Transverse colon (tissue), 3 donors: Measurements from ENCODE around the gene TMTC2.

Source experiments
- CTCF ChIP-seq, 5 experiments: fragments of 200-600 bp in 3 of 5; fragments of 450-650 bp in 2 of 5; sonication (generic) in 3 of 5; IDR thresholded peaks; 1 replicate in 2 of 5; 2 replicates in 3 of 5; pipeline ENCODE4 v1.5.1; 2016 to 2017; ENCODE audit warnings: antibody characterized with exemption in 5 of 5, inconsistent platforms in 3 of 5, mild to moderate bottlenecking in 2 of 5, moderate library complexity in 1 of 5
- POLR2A ChIP-seq: fragments of 450-650 bp; IDR thresholded peaks from one replicate; pipeline ENCODE4 v1.6.1; 2016; ENCODE audit warnings: antibody characterized with exemption, mild to moderate bottlenecking, moderate library complexity

GRCh38 chr12:82675246-82675645, 11.5 kb upstream of the TMTC2 start:
- TF ChIP-seq POLR2A: no peak
- TF ChIP-seq CTCF (IDR thresholded peaks at IDR 0.05): no peak
